ENCODE results near the gene CPED1.
"Not testable (repeated sequence)": the region's sequence is repeated elsewhere in the genome, so short reads cannot be mapped to it uniquely, and the experiment has no call there.

Gene CPED1

GRCh38 chr7:121228779-121229178 lies 240.3 kb downstream of the CPED1 start:
- no peak overlapping the region for H3K4me3 ChIP-seq (replicated peaks in 1 of 2; ENCODE audit: low read depth in 2 of 2, low read length in 2 of 2)
- TF ChIP-seq CTCF (IDR thresholded peaks at IDR 0.05; ENCODE audit: low read depth, low read length) = no peak
- DNase-seq (ENCODE audit: low read depth in 2 of 2) = no peak

GRCh38 chr7:121235201-121235600 lies 246.7 kb downstream of the CPED1 start:
- H3K4me3 ChIP-seq (replicated peaks in 1 of 2; ENCODE audit: low read depth in 2 of 2, low read length in 2 of 2) = no peak overlapping the region
- DNase-seq (ENCODE audit: low read depth in 2 of 2) = no peak
- TF ChIP-seq CTCF (IDR thresholded peaks at IDR 0.05; ENCODE audit: low read depth, low read length) = no peak

GRCh38 chr7:121237601-121238000 lies 249.1 kb downstream of the CPED1 start:
- TF ChIP-seq CTCF (IDR thresholded peaks at IDR 0.05; ENCODE audit: low read depth, low read length) = no peak

GRCh38 chr7:121244120-121244870 lies 255.8 kb downstream of the CPED1 start:
- DNase-seq (ENCODE audit: low read depth in 2 of 2) = no peak
- TF ChIP-seq CTCF (IDR thresholded peaks at IDR 0.05; ENCODE audit: low read depth, low read length) = no peak
- no peak overlapping the region for H3K4me3 ChIP-seq (replicated peaks in 1 of 2; ENCODE audit: low read depth in 2 of 2, low read length in 2 of 2)

More at GRCh38 chr7:121237601-121238000, 249.1 kb downstream of the CPED1 start:
- no peak overlapping the region for H3K4me3 ChIP-seq (replicated peaks in 1 of 2; ENCODE audit: low read depth in 2 of 2, low read length in 2 of 2)
- DNase-seq (ENCODE audit: low read depth in 2 of 2) = no peak

- H3K4me3 ChIP-seq (replicated peaks in 1 of 2; ENCODE audit: low read depth in 2 of 2, low read length in 2 of 2); DNase-seq (ENCODE audit: low read depth in 2 of 2): not testable (repeated sequence)
Measured at GRCh38 chr7:121251367-121251766, 262.9 kb downstream of the CPED1 start.

- H3K4me3 ChIP-seq (replicated peaks in 1 of 2; ENCODE audit: low read depth in 2 of 2, low read length in 2 of 2); DNase-seq (ENCODE audit: low read depth in 2 of 2): not testable (repeated sequence)
Measured at GRCh38 chr7:121252523-121253235, 264.2 kb downstream of the CPED1 start.

- peak in 1 of 2 donors; percentile 3 for DNase-seq (ENCODE audit: low read depth in 2 of 2)
- H3K4me3 ChIP-seq (replicated peaks in 1 of 2; ENCODE audit: low read depth in 2 of 2, low read length in 2 of 2) = no peak overlapping the region
Measured at GRCh38 chr7:121259826-121260225, 271.3 kb downstream of the CPED1 start.

More at GRCh38 chr7:121259826-121260225, 271.3 kb downstream of the CPED1 start:
- no peak for TF ChIP-seq CTCF (IDR thresholded peaks at IDR 0.05; ENCODE audit: low read depth, low read length)
